Neural cell (in vitro differentiated cells): ENCODE results near the gene PPFIA3. TPM values are rescaled to one million over a fixed set of nuclear protein-coding genes. Genes with fewer than 3 reads are reported as not detected.

ENCODE experiments used
- H2AFZ ChIP-seq: fragments of 200-600, 300-800 bp; sonication (generic), shearing (Covaris generic); 2 replicates; pipeline ENCODE4 v1.6.0; 2014; ENCODE audit warnings: low read depth, mild to moderate bottlenecking, antibody characterized with exemption, low read length, moderate library complexity
- H3F3A ChIP-seq: fragments of 200-600 bp; shearing (Covaris generic); 2 replicates; pipeline ENCODE4 v1.6.1; 2016; ENCODE audit warnings: mild to moderate bottlenecking, moderate library complexity, mixed read lengths, antibody characterized with exemption, low read length; ENCODE audit not compliant: insufficient read depth, poor library complexity, severe bottlenecking
- H3K27ac ChIP-seq: fragments of 200-600, 300-800 bp; sonication (generic), shearing (Covaris generic); 2 replicates; pipeline ENCODE4 v1.5.1; 2014; ENCODE audit warnings: mild to moderate bottlenecking, low read length, moderate library complexity
- H3K27me3 ChIP-seq: fragments of 300-800, 200-600 bp; sonication (generic), shearing (Covaris generic); 2 replicates; pipeline ENCODE4 v1.6.0; 2014; ENCODE audit warnings: mild to moderate bottlenecking, low read depth, low read length, moderate library complexity; ENCODE audit not compliant: insufficient read depth
- H3K36me3 ChIP-seq: fragments of 300-800, 200-600 bp; sonication (generic), shearing (Covaris generic); 2 replicates; pipeline ENCODE4 v1.5.1; 2014; ENCODE audit warnings: mild to moderate bottlenecking, antibody characterized with exemption, low read length, moderate library complexity; ENCODE audit not compliant: insufficient read depth
- H3K4me2 ChIP-seq: fragments of 300-800, 200-600 bp; sonication (generic), shearing (Covaris generic); 2 replicates; pipeline ENCODE4 v1.6.0; 2014; ENCODE audit warnings: mild to moderate bottlenecking, low read length
- H3K4me3 ChIP-seq: fragments of 300-800, 200-600 bp; sonication (generic), shearing (Covaris generic); 2 replicates; pipeline ENCODE4 v1.5.1; 2014; ENCODE audit warnings: mild to moderate bottlenecking, low read length, moderate library complexity
- H3K79me2 ChIP-seq: fragments of 200-600 bp; shearing (Covaris generic); replicated peaks from 2 replicates; pipeline ENCODE4 v1.6.0; 2014; ENCODE audit warnings: mild to moderate bottlenecking, low read length, moderate library complexity; ENCODE audit not compliant: insufficient read depth
- H3K9ac ChIP-seq: fragments of 300-800, 200-600 bp; sonication (generic), shearing (Covaris generic); 2 replicates; pipeline ENCODE4 v1.6.1; 2016; ENCODE audit warnings: mild to moderate bottlenecking, low read length, mixed read lengths
- H3K9me2 ChIP-seq: fragments of 200-600 bp; shearing (Covaris generic); 2 replicates; pipeline ENCODE4 v1.6.1; 2016; ENCODE audit warnings: mild to moderate bottlenecking, low read length, mixed read lengths; ENCODE audit not compliant: insufficient read depth
- H3K9me3 ChIP-seq: fragments of 200-600, 300-800 bp; sonication (generic), shearing (Covaris generic); 2 replicates; pipeline ENCODE4 v1.6.1; 2016; ENCODE audit warnings: mild to moderate bottlenecking, mixed run types, low read length, moderate library complexity, mixed read lengths
- H4K20me1 ChIP-seq: fragments of 200-600 bp; shearing (Covaris generic); 2 replicates; pipeline ENCODE4 v1.6.1; 2016; ENCODE audit warnings: mild to moderate bottlenecking, mixed run types; ENCODE audit not compliant: insufficient read depth
- CTCF ChIP-seq: fragments of 450-650 bp; IDR thresholded peaks from 2 replicates; pipeline ENCODE4 v1.5.1; 2014; ENCODE audit warnings: antibody characterized with exemption, mild to moderate bottlenecking, moderate library complexity; ENCODE audit not compliant: poor library complexity, severe bottlenecking
- EP300 ChIP-seq: fragments of 450-650 bp; conservative IDR thresholded peaks from 2 replicates; pipeline ENCODE4 v1.6.1; 2014; ENCODE audit warnings: antibody characterized with exemption, mild to moderate bottlenecking, moderate library complexity; ENCODE audit not compliant: poor library complexity, severe bottlenecking
- EZH2 ChIP-seq: fragments of 200-600, 300-800 bp; shearing (Covaris generic), sonication (generic); IDR thresholded peaks from 2 replicates; pipeline ENCODE4 v1.6.1; 2014; ENCODE audit warnings: antibody characterized with exemption, low read length, borderline replicate concordance, mild to moderate bottlenecking; ENCODE audit not compliant: insufficient read depth, poor library complexity, severe bottlenecking
- MXI1 ChIP-seq: fragments of 450-650 bp; conservative IDR thresholded peaks from 2 replicates; pipeline ENCODE4 v1.6.1; 2014; ENCODE audit warnings: antibody characterized with exemption, mild to moderate bottlenecking; ENCODE audit not compliant: poor library complexity, severe bottlenecking
- POLR2AphosphoS5 ChIP-seq: IDR thresholded peaks from 2 replicates; pipeline ENCODE4 v1.6.1; 2012
- RAD21 ChIP-seq: fragments of 450-650 bp; conservative IDR thresholded peaks from 2 replicates; pipeline ENCODE4 v1.6.1; 2014; ENCODE audit warnings: antibody characterized with exemption, mild to moderate bottlenecking, moderate library complexity
- REST ChIP-seq: IDR thresholded peaks from 2 replicates; pipeline ENCODE4 v1.6.1; 2012; ENCODE audit warnings: borderline replicate concordance
- SMC3 ChIP-seq: fragments of 450-650 bp; conservative IDR thresholded peaks from 2 replicates; pipeline ENCODE4 v1.6.1; 2014; ENCODE audit warnings: antibody characterized with exemption, mild to moderate bottlenecking, moderate library complexity; ENCODE audit not compliant: poor library complexity
- TAF1 ChIP-seq: IDR thresholded peaks from 2 replicates; pipeline ENCODE4 v1.6.1; 2012; ENCODE audit warnings: low read depth
- polyA plus RNA-seq: library from polyadenylated mRNA; depleted of rRNA; stranded (reverse); fragments of >200 nt; gene quantifications from 2 replicates; pipeline ENCODE4 v1.2.3, GENCODE V29; 2014

The PPFIA3 gene
- polyA plus RNA-seq, 1 donor from 2014 or later: 80.7 TPM

GRCh38 chr19:49133621-49134454, 14.5 kb downstream of the PPFIA3 start:
- H3K9ac ChIP-seq: no peak overlapping the region
- H3K79me2 ChIP-seq: no peaks in the 10 kb centered on the region
- H3K27me3 ChIP-seq: no peaks in the 10 kb centered on the region
- H3F3A ChIP-seq: no peaks in the 10 kb centered on the region
- H3K9me3 ChIP-seq: no peaks in the 10 kb centered on the region
- no peak for TF ChIP-seq EZH2
- TF ChIP-seq RAD21: no peak
- TF ChIP-seq POLR2AphosphoS5: no peak
- no peak for TF ChIP-seq SMC3
- no peak for TF ChIP-seq EP300
- TF ChIP-seq TAF1: no peak
- no peak for TF ChIP-seq CTCF
- TF ChIP-seq REST: no peak
- TF ChIP-seq MXI1: no peak
- H3K36me3 ChIP-seq: peaks cover 11% of the 10 kb centered on the region
- no peak overlapping the region for H3K27ac ChIP-seq
- H3K4me2 ChIP-seq: no peak overlapping the region
- H4K20me1 ChIP-seq: no peaks in the 10 kb centered on the region
- H3K9me2 ChIP-seq: no peaks in the 10 kb centered on the region
- H2AFZ ChIP-seq: no peak overlapping the region
- no peak overlapping the region for H3K4me3 ChIP-seq

- H3K27me3 ChIP-seq: no peaks in the 10 kb centered on the region
- no peak overlapping the region for H3K4me3 ChIP-seq
- H4K20me1 ChIP-seq: no peaks in the 10 kb centered on the region
- H3K9ac ChIP-seq: no peak overlapping the region
- H2AFZ ChIP-seq: no peak overlapping the region
- no peak overlapping the region for H3K4me2 ChIP-seq
- H3K36me3 ChIP-seq: peaks cover 11% of the 10 kb centered on the region
- no peaks in the 10 kb centered on the region for H3K9me2 ChIP-seq
- no peaks in the 10 kb centered on the region for H3K9me3 ChIP-seq
- H3K27ac ChIP-seq: no peak overlapping the region
- H3K79me2 ChIP-seq: no peaks in the 10 kb centered on the region
- TF ChIP-seq POLR2AphosphoS5 (no peak), TAF1 (no peak), REST (no peak), SMC3 (no peak), RAD21 (no peak), EZH2 (no peak), CTCF (no peak), EP300 (no peak), MXI1 (no peak)
- H3F3A ChIP-seq: no peaks in the 10 kb centered on the region
Measured at GRCh38 chr19:49135686-49136085, 16.3 kb downstream of the PPFIA3 start.
